GM19193 (cell line): ENCODE data around the gene IGFL1.

Experiments used
- POLR2A ChIP-seq: IDR thresholded peaks from 4 replicates; pipeline ENCODE4 v1.6.1; 2011; ENCODE audit not compliant: insufficient read depth, insufficient read length; ENCODE audit errors: extremely low read depth

IGFL1 gene

GRCh38 chr19:46229442-46229841 lies at the start of gene IGFL1:
Gene IGFL1, plus strand, starts transcription at chr19:46229742. Its CDS starts 33 bp downstream, at chr19:46229775.
- no peak for TF ChIP-seq POLR2A

DNA sequence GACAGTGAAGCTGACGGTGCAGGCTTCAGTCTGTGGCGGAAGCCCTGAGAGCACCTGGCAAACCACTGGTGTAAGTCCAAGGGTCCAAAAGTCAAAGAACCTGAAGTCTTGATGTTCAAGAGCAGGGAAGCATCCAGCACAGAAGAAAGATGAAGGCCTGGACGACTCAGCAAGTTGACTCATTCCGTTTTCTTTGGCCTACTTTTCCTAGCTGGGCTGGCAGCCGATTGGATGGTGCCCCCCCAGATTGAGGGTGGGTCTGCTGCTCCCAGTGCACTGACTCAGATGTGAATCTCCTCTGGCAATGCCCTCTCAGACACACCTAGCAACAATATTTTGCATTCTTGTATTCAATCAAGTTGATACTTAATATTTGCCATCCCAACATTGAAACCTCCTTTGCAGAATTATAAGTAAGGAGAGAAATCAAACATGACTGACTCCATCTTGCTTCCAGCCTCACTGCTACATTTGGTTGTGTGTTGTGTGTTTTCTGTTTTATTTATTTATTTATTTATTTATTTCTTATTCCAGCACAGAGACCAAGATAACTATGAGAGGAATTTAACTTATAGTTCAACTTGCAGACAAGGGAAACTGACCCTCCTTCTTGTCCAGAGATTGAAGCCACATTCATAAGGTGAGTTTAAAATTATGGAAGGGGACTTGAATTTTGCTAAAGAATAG lies 48.7 kb upstream of the IGFL1 start:
- no peak for TF ChIP-seq POLR2A

DNA sequence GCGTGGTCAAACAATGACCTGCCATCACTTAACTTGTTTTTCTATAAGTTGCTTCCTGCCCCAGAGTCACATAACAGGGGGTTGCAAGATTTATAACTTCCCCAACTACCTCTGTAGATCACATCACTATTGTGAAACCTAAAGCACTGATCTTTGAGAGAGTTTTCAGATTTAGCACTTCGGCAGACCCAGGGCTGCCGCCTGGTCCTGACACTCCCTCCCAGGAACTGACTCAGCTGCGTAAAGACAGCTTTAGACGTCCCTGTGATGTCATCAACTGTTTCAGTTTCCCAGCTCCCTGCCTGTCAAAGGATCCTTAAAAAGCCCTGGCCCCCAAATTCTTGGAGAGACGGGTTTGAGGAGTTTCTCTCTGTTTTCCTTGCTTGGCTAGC lies 48.2 kb upstream of the IGFL1 start:
- no peak for TF ChIP-seq POLR2A

GRCh38 chr19:46182476-46182875 lies 47.1 kb upstream of the IGFL1 start:
- TF ChIP-seq POLR2A, result no peak

DNA sequence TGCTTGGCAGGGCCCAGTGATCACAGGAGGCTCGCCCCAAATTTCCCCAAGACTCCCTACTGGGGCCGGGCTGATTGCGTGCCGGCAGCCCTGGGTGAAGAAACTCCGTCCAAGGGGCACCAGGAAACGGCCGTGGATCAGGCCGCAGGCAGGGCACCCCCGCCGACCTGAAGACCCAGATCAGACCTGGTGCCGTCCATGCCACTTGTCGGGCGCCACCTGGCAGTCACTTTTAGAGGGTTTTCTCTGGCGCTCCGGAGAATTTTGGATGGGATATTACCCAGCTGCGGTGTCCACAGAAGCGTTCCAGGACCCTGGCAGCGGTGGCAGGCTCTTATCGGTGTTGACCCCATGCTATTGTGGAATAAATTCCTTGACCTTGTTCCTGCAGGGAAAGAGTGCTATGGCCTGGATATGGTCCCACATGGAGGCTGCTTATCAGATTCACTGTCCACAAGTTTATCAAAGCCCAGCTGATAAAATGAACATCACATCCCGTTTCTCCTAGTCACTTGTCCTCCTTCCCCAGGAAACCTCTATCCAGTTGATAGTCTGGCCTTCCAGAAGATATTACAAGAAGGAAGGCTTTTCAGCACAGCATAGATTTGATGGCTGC lies 43.3 kb upstream of the IGFL1 start:
- TF ChIP-seq POLR2A, result no peak

- no peak for TF ChIP-seq POLR2A
Measured at GRCh38 chr19:46186717-46187101, 42.8 kb upstream of the IGFL1 start.

DNA sequence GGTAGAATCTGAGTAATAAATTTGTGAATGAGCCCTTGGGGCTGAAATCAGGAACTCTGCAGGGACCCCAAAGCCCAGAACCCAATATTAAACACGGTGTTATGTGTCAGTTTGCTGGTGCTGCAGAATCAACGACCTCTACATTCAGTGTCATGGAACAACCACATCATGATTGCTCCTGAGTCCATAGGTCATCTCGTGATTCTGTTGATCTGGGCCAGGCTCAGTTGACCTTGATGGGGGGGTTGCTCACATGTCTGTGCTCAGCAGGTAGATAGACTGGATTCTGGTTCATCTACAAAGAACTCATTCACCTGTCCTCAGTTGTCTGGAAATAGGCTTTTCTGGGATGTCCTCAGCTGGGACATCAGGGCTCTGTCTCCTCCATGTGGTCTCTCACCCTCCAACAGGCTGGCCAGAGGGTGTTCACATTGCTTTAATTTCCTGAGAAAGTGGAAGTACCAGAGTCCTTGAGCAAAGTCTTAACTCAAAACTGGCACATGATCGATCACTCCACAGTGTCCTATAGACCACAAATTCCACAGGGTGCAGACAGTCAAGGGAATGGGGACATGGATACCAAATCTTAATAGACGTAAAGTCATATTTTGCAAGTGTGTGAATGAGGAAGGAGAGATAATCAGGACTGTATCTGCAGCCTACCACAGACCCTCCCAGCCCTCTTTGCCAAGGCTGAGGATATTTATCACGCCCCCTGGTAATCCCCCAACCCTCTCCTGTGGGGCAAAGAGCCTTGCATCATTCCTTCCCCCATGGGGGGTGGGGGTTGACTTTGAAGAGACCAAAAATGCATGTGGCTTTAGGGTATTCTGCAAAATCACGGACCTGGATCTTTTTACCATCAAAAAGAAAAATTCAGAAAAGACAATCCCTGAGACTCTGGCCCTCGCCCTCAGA lies 39.3 kb upstream of the IGFL1 start:
- no peak for TF ChIP-seq POLR2A

DNA sequence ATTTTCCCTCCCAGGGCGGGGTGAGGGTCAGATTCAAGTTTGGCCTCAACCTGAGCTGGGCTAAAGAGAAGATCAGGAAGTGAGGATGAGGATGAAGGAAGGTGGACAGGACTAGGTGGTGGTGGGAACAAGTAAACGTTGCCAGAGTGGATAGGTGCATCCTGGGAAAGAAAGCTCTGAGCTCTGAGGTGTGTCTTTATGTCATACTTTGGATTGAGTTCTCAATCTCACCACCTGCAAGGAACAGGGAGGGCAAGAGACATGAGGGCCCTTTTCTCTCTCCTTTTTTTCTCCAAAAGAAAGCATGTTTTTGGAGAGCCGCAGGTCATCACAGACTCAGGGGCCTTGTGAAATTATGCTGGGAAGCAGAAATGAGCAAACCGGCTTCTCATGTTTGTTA lies 38.2 kb upstream of the IGFL1 start:
- TF ChIP-seq POLR2A, result no peak

DNA sequence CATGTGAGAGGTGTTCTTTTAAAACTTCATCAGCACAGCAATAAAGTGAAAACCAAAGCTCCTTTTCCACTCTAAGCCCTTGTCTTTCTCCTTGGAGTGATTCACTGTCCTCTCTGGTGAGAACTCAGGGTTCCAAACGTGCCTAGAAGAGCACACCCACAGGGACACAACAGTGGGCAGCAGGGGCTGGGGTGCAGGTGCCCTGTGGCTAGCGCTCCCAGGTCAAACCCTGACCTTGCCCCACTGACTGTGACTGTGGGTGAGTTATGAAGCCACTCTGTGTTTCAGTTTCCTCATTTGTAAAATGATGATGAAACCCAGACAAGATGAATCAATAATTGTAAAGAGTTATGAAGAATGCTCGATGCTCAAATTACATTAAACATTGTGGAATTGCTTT lies 37.6 kb upstream of the IGFL1 start:
- TF ChIP-seq POLR2A, result no peak

GRCh38 chr19:46192992-46193650 lies 36.4 kb upstream of the IGFL1 start:
- TF ChIP-seq POLR2A, result no peak

GRCh38 chr19:46193678-46194077 lies 35.9 kb upstream of the IGFL1 start:
- no peak for TF ChIP-seq POLR2A

GRCh38 chr19:46195104-46195503 lies 34.4 kb upstream of the IGFL1 start:
- no peak for TF ChIP-seq POLR2A

DNA sequence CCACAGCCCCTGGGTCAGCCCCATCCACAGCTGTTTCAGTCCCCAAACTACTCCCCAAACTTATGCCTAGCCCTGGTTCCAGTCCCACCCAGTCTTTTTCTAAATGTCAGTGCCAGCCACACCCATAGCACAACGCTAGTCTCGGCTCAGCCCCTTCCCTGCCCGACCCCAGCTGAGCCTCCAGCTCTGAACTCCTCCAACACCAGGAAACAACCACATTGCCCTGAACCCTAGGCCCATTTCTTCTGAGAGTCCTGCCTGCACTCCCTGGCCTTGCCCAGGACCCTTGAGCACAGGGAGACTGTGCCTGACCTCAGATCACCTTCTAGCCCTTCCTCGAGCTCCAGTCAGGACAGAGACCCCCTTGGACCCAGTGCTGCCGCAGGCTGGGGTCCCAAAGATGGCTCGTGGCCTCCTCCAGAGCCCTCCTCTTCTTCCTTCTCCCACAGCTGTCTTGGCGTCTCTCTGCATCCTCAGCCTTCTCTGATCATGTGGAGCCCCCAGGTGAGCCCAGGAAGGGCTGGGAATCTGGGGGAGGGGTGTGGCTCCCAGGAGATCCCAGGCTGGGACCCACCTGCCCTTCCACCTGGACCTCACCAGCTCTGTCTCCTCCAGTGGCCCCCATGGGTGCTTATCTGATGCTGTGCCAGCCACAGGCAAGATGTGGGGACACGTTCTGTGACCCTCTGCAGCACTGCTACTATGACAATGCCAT lies 33.0 kb upstream of the IGFL1 start:
- TF ChIP-seq POLR2A, result no peak

DNA sequence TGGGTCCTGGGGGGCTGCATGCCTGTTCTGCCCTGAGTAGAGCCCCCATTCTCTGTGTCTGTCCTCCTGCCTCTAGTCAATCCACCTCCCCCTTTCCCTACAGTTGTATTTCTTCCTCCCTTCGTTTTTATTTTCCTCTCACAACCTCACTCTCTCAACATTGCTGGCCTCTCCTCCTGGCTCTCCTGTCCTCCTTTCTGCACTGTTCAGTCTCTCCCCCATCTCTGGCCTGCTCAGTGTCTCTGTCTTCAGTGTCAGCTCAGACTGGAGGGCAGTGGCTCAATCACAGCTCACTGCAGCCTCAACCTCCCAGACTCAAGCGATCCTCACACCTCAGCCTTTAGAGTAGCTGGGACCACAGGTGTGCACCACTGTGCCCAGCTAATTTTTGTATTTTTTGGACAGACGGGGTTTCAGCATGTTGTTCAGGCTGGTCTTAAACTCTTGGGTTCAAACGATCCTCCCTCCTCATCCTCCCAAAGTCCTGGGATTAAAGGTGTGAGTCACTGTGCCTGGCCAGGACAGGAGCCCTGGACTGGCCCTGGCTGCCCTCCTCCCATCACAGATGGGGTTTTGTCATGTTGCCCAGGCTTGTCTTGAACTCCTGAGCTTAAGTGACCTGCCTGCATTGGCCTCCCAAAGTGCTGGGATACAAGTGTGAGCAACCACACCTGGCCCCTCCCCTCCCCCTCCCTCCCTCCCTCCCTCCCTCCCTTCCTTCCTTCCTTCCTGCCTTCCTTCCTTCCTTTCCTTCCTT lies 32.0 kb upstream of the IGFL1 start:
- TF ChIP-seq POLR2A, result no peak
